CD4-positive, alpha-beta T cell treated with Interleukin-15 for 4 hours (primary cell): ENCODE data around the gene JUND.
"Not testable (repeated sequence)": the region's sequence is repeated elsewhere in the genome, so short reads cannot be mapped to it uniquely, and the experiment has no call there.

ENCODE experiments used
- DNase-seq: peaks from one replicate; pipeline ENCODE4 v3.0.0-alpha.2; 2020; ENCODE audit warnings: low spot score

Gene JUND

DNA sequence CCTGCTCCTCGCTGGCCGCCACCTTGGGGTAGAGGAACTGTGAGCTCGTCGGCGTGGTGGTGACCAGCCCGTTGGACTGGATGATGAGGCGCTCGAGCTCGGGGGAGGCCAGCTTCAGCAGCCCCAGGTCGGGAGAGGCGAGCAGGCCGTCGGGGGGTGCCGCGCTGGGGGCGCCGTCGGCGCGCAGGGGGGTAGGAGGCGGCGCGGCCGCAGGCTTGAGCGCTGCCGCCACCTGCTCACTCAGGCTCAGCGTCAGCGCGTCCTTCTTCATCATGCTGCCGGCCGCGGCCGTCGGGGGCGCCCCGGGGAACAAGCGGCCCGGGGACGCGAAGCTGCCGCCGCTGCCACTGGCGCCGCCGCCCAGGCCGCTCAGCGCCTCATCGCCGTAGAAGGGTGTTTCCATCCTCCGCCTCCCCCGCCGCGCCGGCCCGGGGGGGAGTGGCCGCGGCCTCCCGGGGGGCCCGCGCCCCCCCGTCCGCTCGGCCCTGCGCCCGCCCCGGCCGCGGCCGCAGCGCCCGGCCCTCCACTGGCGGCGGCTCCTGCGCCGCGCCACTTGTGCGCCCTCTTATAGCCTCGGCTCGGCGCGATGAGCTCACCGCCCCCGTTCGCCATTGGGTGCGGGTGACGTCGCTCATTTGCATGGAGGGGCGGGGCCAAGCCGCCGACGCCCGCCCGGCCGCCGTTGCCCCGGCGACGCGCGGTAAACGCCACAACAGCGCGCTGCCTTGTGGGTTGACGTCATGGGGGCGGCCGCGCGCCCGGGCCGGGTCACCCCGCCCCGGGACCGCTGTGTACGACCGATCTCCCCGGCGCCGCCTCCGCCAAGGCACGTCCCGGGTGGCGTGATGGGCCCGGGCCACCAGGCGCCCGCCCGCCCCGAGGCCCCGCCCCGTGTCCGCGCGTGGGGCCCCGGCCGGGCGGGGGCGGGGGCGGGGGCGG is at the start of gene JUND:
JUND (minus strand) TSS at position 541 of the 939 bp plus-strand sequence; CDS start at position 403, 138 bp downstream.
- peak; percentile 98 for DNase-seq

DNA sequence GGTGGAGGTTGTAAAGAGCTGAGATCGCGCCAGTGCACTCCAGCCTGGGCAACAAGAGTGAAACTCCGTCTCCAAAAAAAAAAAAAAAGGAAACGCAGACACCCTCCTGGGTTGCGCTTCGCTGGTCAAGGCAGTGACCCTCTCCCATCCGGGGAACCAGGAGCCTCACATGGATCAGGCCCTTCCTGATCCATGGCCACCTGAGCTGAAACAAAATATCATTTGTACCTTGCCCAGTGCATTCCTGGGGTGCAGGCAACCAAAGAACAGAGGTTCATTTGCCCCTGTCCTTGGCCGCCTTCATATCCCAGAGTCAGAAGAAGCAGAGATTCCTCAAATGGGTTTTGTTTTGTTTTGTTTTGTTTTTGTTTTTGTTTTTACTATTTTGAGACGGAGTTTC is 49.4 kb upstream of the JUND start:
- no peak for DNase-seq

DNA sequence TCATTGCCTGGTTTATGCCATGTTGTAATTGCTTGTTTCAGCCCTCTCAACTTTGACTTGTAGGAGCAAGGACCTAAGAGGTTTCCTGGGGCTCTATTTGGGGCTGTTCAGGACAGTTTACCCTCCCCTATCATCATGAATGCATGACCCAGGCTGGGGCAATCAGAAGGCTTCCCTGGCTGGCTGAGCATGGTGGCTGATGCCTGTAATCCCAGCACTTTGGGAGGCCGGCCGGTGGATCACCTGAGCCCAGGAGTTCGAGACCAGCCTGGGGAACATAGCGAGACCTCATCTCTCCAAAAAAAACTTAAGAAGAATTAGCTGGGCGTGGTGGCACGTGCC is 47.6 kb upstream of the JUND start:
- DNase-seq, result no peak

DNA sequence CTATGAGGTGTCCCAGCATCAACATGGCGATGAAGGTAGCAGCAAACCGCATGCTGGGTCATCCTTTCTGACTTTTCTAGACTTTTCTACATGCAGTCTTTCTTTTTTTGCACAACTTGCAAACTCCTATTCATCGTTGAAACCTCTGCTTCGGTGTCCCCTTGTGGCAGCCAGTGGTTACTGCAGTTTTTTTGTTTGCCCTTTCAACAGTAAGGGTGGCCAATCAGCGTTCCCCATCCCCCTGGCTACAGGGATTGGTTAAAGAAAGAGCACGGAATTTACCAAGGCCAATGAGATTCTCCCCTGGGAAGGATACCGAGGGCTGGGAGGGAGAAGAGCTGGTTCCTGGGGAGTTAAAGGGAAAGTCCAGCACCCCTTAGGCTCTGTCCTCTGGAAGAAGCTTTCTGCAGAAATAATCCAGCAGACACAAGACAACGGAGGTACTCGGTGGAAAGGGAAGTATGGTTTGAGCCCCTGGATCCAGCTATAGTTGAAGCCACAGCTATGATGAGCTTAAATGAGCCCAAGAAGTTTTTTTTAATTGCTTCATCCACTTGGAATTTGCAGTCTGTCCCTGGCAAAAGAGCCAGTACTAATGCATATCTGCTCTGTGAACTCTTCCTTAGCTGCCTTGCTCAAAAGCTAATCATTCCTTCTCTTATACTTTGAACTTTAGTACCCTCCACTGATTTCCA is 47.1 kb upstream of the JUND start:
- DNase-seq, result peak; percentile 95

DNA sequence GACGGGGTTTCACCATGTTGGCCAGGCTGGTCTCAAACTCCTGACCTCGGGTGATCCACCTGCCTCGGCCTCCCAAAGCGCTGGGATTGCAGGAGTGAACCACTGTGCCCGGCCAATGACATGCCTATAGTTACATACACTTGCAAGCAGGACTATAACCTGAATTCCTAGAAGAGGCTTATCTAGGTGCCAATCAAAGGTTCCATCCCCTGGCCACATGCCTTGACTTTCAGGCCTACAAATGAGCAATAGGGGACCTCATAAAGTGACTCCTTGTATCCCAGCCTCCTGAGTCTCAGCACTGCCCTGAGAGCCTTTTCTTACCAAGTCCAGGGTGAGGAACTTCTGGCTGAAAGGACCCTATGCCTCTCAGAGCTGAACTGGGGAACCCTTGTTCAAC is 45.4 kb upstream of the JUND start:
- DNase-seq, result no peak

DNA sequence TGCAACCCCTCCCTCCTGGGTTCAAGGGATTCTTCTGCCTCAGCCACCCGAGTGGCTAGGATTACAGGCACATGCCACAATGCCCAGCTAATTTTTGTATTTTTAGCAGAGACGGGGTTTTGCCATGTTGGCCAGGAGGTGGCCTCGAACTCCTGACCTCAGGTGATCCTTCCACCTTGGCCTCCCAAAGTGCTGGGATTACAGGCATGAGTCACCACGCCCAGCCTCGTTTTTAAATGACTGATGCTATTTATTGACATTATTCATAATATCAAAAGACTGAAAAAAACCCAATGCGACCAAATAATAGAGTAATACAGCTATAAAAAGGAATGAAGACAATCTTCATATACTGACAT is 42.9 kb upstream of the JUND start:
- DNase-seq, result not testable (repeated sequence)

DNA sequence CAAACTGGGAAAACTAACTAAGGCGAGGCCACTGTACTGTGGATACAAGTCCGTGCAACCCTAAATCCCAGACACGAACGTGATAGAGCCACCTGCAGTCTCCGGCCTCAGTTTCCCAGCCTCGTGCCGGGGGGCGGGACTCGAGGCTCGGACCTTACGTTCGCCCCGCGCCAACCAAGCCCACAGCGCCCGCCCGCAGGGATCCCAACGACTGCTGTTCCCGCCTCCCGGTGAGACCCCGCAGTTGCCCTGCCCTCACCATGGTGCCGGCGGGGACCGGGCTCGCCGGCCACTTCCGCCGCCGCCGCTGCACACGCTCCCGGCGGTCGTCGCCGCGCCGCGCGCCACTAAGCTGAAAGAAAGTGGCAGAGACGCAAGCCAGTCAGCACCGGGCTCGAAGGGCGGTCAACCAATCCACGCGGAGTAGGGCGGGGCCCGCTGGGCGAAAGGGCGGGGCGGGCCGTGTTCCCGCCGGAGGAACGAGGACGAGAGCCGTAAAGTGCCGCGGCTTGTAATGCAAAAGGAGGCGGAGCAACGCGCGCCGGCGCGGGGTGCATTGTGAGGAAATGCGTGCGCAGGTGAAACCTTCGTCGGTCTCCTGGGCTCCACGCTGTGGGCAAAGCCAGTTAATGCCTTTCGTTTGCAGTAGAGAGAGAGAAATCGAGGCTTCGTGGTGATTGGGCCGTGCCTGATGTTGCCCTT is 41.5 kb upstream of the JUND start, which contains the start of gene LSM4:
LSM4 (minus strand) TSS at position 318 of the 702 bp plus-strand sequence; CDS start at position 262, 56 bp downstream.
- peak; percentile 99 for DNase-seq

DNA sequence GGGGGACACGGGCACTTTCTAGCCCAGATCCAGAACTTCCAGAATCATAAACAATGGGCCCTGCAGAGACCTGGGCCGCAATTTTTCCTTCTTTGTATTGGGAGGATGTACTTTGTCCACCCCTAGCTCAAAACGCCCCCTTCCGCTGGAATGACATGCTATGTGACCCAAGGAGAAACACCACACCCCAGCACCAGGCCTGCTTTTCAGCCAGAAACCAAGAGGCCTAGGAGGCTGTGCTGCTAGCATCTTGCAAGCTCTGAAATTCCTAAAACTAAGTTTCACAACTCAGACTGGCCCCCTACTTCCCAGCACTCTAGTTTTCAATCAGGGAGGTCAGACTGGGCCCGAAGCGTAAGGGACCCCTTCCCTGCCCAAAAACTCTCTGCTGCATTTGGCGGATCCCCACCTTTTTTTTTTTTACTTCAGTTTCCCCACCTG is 40.9 kb upstream of the JUND start:
- DNase-seq, result peak; percentile 21

DNA sequence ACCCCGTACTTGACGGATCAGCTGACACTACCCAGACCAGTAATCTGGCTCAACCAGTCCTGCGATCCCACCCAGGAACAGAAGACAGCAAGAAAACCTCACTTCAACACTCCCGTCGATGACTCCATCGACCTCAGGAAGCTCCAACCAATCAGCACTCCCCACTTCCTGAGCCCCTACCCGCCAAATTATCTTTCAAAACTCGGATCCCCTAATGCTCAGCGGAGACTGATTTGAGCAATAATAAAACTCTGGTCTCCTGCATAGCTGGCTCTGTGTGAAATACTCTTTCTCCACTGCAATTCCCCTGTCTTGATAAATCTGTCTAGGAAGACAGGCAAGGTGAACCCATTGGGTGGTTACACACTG is 40.3 kb upstream of the JUND start:
- DNase-seq, result peak; percentile 39

DNA sequence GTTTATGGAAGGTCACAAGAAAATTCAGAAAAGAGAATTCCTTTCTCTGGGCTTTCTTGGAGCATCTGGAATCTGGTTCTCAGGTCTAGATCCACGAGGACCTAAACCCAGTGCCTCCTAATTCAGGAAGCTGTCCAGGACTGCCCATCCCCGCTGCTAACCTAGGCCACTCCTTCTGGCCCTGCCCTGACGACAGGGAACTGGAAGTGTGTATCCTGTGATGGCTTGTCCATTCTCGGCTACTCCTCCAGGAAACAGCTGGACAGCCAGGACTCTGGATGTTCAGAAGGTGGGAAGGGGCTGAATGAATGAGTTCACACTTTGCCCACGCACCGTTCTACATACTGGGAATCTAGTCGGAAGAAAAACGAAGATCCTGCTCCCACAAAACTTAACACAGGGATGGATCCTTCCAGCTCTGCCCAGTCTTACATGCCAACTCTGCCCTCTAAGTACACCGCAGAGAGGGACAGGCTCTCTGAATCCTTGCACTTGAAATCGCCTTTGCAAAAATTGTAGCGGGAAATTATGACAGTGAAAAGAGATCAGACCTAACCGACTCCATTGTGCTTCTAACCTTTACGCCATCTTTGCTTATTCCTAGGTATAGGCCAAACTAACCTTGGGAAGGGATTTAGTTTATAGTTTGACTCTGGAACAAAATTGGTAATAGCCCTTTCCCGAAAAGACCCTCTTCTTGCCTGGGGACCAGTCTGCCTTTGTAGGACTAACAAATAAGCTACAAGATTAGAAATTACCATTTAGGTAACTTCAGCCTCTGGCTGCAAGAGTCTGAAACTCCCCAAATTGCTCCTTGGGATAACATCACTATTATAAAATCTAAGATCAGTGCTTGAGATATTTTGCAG is 39.7 kb upstream of the JUND start:
- DNase-seq, result no peak

DNA sequence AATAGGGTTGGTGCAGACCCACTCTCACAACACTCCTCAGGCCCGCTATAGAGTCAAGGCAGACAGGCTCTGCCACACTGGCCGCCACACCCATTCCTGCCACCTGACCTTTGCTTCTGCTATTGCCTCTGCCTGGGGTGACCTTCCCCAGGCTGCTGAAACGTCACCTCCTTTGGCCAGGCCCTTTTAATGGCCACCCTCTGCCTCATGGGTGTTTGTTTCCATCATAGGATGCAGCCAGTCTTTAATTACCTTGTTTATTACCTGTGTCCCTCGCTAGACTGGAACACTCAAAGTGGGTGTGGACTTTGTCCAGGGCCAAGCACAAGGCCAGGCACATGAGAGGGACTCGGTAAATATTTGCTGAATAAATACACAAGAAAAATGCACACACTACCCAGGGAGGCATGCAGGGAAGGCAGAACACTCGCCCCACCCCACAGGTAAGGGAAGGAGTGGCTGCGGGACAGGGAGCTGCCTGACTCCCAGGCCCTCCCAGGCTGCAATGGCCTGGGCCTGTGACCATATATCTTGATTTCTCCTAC is 38.2 kb upstream of the JUND start:
- DNase-seq, result no peak

DNA sequence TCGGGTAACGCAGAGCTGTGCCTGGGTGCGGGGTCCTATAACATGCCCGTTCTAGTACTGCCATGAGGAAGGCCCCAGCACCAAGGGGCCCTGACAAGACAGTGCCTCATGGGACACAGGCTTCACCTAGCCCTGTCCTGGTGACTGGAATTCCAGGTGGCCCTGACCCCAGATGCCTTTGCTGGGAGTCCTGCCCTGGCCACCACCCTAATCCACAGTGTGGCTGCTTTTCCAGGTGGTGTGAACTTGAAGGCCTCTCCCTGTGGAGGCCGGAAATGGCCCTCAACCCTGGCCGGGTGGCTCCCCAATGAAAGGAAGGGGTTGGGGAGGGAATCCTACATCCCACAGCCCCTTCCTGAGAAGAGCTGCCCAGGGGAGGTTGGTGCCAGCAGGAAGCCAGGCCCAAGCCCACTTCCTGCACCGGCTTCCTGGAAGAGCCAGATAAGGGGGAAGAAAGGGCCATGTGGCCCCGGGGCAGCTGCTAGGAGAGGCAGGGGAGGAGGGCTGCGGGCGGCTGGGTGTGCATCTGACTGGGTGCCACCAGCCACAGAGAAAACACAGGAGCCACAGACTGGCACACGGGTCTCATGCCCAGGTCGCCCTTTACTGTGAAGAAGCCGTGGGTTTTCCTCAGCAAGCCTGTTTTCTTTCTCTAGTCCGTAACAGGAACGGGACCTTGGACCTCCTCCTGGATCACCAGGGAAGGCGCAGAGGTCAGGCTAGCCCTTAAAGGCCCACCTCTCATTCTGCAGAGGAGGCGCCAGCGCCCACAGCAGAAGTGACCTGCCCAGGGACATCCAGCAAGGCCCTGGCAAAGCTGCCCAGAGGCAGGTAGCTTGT is 36.8 kb upstream of the JUND start:
- peak; percentile 60 for DNase-seq

DNA sequence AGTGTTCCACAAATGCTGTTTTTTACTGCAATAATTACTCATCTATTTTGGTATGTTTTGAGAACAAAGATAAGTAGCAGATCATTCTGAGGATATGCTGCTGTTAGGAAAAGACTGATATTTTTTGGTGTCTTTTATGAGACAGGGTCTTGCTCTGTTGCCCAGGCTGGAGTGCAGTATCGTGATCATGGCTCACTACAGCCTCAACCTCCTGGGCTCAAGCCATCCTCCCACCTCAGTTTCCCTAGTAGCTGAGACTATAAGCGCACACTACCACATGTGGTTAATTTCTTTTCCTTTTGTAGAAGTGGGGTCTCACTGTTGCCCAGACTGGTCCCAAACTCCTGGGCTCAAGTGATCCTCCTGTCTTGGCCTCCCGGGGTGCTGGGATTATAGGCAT is 32.0 kb upstream of the JUND start:
- DNase-seq, result no peak

DNA sequence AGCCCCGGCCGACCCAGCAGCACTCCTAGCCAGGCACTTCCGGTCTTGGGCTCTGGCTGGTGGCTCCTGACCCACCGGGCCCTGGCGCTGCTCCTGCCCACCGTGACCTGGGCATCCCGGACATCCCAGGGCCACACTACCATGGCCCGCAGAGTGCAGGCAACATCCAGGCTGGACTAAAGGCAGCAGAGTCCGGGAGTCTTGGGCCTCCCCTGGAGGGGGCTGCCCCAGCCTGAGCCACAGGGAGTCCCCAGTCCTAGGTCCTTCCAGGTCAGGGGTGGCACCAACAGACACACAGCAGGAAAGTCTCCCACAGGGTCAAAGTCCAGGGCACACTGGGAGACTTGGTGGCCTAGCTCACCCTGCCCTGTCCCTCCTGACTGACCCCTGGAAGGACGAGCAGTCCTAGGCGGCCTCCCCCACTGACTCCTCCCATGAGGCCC is 30.7 kb upstream of the JUND start:
- DNase-seq, result no peak

DNA sequence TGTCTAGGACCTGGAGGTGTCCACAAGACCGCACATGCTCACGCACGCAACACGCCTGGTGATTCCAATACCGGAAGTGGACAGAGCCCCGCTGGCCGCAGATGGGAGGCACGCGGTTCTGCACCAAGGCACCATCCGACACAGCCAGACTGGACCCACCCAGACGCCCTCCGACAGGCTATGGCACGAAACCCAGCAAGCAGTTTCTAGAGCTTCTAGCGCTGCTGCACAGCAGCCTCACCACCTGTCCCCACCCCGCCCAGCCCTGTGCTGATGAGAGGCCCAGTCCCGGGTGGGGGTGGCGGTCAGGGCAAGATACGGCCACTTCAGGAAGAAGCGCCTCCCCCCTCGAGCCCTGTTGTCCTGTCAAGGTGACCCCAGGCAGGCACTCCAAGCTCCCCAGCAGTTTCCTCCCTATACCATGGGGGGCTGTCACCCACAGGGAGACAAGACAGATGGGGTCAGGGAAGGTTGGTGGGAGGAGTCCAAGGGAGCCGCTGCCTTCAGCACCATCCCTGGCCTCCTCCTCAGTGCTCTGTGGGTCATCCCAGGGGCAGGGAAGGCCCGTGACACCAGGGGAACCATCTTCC is 30.2 kb upstream of the JUND start:
- no peak for DNase-seq

DNA sequence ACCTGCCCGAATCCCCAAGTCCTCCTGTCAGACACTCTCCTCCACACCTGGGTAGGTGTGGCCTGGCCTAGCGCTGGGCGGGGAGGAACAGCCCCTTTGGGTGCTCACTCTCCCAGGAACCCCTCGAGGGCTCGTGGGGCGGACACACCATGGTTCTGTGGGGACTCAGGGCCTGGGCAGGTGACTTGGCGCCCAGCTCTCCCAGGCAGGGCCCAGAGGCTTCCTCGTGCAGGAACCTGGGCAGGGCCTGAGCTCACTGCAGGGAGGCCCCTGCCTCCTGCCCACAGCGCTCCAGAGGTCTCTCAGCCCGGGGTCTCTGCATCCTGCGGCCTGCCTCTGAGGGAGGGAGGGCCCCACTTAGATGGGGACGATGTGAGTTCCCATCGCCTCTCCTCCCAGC is 29.5 kb upstream of the JUND start:
- no peak for DNase-seq

DNA sequence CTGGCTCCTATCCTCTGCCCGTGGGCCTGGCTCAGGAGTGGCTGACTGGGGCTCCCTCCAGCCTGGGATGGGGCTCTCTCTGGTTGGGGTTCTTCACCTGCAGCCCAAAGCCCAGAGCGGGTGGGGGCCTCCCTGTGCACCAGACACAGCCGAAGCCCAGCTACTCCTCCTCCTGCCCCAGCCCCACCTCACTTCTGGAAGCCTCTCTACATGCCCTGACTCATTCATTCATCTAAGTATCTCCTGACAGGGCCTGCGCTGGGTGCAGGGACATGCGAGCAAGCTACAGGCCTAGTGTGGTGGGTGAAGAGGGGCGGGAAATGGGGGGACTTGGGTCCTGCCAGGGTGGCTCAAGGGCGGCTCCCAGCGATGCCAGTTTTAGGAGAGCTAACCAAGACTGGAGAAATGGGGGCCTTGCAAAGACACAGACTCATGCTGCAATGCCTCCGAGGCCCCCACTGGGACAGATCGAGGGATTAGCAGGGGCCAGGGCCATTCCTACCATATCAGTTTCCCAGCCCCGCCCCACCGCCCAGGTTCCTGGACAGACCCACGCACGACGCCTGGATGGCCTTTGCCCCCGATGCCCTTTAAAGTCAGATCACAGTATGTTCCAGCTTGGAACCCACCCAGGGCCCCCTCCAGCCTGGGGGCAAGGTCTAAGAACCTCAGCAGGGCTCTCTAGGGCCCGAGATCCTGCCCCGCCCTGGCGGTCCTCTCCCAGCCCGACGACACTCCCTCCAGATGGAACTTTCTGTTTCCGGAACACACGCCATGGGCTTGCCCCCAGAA is 28.9 kb upstream of the JUND start:
- no peak for DNase-seq

DNA sequence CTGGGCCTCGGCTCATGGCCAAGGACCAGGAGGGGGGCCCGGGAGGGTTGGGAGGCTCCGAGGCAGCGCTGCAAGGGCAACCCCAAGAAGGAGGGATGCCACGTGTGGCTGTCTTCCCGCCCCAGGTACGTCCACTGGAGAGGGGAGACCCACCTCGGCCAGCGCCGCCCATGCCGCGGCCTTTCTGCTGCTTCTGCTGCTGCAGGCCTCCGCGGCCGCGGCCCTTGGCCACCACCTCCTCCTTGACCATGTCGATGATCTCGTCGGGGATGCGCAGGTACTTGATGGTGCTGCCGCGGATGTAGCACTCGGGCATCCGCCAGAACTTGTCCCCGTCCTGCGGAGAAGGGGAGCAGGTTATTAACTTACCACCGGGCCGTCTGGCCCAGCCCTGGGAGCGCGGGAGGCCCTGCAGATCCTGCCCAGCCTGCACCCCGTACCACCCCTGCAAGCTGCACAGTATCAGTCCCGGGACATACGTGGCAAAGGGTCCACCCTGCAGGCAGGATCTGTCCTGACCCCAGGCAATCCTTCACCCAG is 28.2 kb upstream of the JUND start:
- DNase-seq, result no peak

DNA sequence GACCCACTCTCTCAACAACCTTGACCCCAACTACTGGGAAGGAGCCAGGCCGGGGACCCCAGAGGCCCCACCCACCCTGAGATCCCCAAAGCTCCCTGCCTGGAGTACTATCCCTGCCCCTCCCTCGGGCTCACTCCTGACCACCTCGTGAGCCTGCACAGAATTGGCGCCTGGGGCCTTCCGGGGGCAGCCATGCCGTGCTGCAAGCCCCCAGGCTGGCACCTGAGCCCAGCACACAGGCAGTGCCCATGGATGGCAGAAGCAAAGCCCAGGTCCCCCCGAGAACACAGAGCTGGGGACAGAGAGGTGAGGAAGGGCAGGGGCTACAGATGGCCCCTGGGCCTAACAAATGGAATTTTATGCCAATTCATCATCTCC is 27.5 kb upstream of the JUND start:
- DNase-seq, result no peak
